K562 (cell line): ENCODE data around the gene MOK. TPM values are rescaled to one million over a fixed set of nuclear protein-coding genes. Genes with fewer than 3 reads are reported as not detected.

Experiments
- ATAC-seq: fragments of 200-7000 bp; cut with Tn5 transposase; 3 replicates; pipeline ENCODE4 v1.9.1; 2020; ENCODE audit warnings: moderate library complexity
- BruUV-seq: library from RNA; stranded (reverse); fragments of 400-500 nt; replicated peaks from 2 replicates; lab custom pipeline; 2021; lab: Mats Ljungman, UMichigan
- CTCF ChIA-PET: fragments of 300-600 bp; formaldehyde crosslinking; extraction: SDS; loops from one replicate; lab custom pipeline; 2021; ENCODE audit warnings: low intra/inter-chr PET ratio; lab: Yijun Ruan, JAX
- POLR2A ChIA-PET: fragments of 300-600, 350-650 bp; sonication (Branson Sonifier 250); formaldehyde crosslinking; extraction: SDS; loops from one replicate; lab custom pipeline; 2021; ENCODE audit warnings: antibody characterized with exemption, inconsistent platforms; lab: Yijun Ruan, JAX
- DNase-seq, 4 experiments: peaks; one replicate each; pipeline versions ENCODE4 v3.0.0 to v3.0.0-alpha.2; 2011 to 2018; ENCODE audit warnings: low spot score in 3 of 4, mixed read lengths in 3 of 4; ENCODE audit errors: extremely low read depth in 1 of 4
- FAIRE-seq: peaks from 2 replicates; lab custom pipeline; 2011; peaks lifted over from hg19 to GRCh38; lab: Jason Lieb, UNC
- H2AFZ ChIP-seq: 2 replicates; pipeline ENCODE4 v1.6.0; 2011; ENCODE audit warnings: low read depth, low read length, control low read depth, inconsistent platforms
- H3K27ac ChIP-seq: fragments of 200-600 bp; 3 replicates; pipeline ENCODE4 v1.8.0; 2011; ENCODE audit warnings: low read depth, mild to moderate bottlenecking, control low read depth, inconsistent platforms, low read length, moderate library complexity, mixed read lengths; ENCODE audit errors: extremely low read depth
- H3K27me3 ChIP-seq, 2 experiments: fragments of 300-600 bp in 1 of 2; 2 replicates in 1 of 2; 3 replicates in 1 of 2; pipeline versions ENCODE4 v1.6.0 to v1.8.0; 2011; ENCODE audit warnings: inconsistent platforms in 2 of 2, low read length in 2 of 2, mild to moderate bottlenecking in 1 of 2, mixed read lengths in 1 of 2, moderate library complexity in 1 of 2; ENCODE audit not compliant: control insufficient read depth in 2 of 2, insufficient read depth in 2 of 2
- H3K36me3 ChIP-seq: fragments of 300-600 bp; 3 replicates; pipeline ENCODE4 v1.8.0; 2011; ENCODE audit warnings: mild to moderate bottlenecking, low read length, inconsistent platforms; ENCODE audit not compliant: control insufficient read depth, insufficient read depth
- H3K4me1 ChIP-seq, 2 experiments: fragments of 200-600 bp in 1 of 2; replicated peaks in 1 of 2; 2 replicates in 1 of 2; 3 replicates in 1 of 2; pipeline versions ENCODE4 v1.5.1 to v1.8.0; 2011; ENCODE audit warnings: inconsistent platforms in 2 of 2, low read length in 2 of 2, mild to moderate bottlenecking in 1 of 2, mixed read lengths in 1 of 2, moderate library complexity in 1 of 2; ENCODE audit not compliant: control insufficient read depth in 2 of 2, insufficient read depth in 2 of 2
- H3K4me2 ChIP-seq: 2 replicates; pipeline ENCODE4 v1.6.1; 2011; ENCODE audit warnings: low read length, control low read depth, inconsistent platforms, mixed read lengths; ENCODE audit not compliant: insufficient read depth
- H3K4me3 ChIP-seq: fragments of 200-600 bp; sonication (generic), shearing (Covaris generic); 2 replicates; pipeline ENCODE4 v1.5.1; 2016; ENCODE audit warnings: control low read depth, inconsistent platforms
- H3K79me2 ChIP-seq: fragments of 200-600 bp; 3 replicates; pipeline ENCODE4 v1.8.0; 2011; ENCODE audit warnings: low read length, inconsistent platforms; ENCODE audit not compliant: control insufficient read depth, insufficient read depth
- H3K9ac ChIP-seq, 2 experiments: 2 replicates each; pipeline versions ENCODE4 v1.6.0 to v1.6.1; 2011; ENCODE audit warnings: low read depth in 2 of 2, low read length in 2 of 2, control low read depth in 1 of 2, inconsistent platforms in 1 of 2, mild to moderate bottlenecking in 1 of 2, mixed read lengths in 1 of 2; ENCODE audit not compliant: insufficient read depth in 1 of 2
- H3K9me1 ChIP-seq: one replicate; pipeline ENCODE4 v1.6.0; 2011; ENCODE audit warnings: inconsistent platforms, mild to moderate bottlenecking, low read length, moderate library complexity; ENCODE audit not compliant: control insufficient read depth, insufficient read depth
- H3K9me3 ChIP-seq: replicated peaks from 2 replicates; pipeline ENCODE4 v1.5.1; 2011; ENCODE audit warnings: low read depth, low read length, inconsistent platforms; ENCODE audit not compliant: control insufficient read depth, insufficient read depth
- H4K20me1 ChIP-seq: replicated peaks from 2 replicates; pipeline ENCODE4 v1.6.1; 2011; ENCODE audit warnings: low read length, inconsistent platforms, mixed read lengths; ENCODE audit not compliant: control insufficient read depth, insufficient read depth
- ATF1 ChIP-seq, 2 experiments: fragments of 450-650 bp in 1 of 2; IDR thresholded peaks; 2 replicates each; pipeline ENCODE4 v1.6.1; 2016; ENCODE audit warnings: missing compliant biosample characterization in 1 of 2, missing genetic modification characterization in 1 of 2
- CTCFL ChIP-seq: IDR thresholded peaks from 2 replicates; pipeline ENCODE4 v1.6.1; 2011; ENCODE audit warnings: borderline replicate concordance, low read depth, mild to moderate bottlenecking, moderate library complexity, low read length; ENCODE audit not compliant: insufficient read depth, poor library complexity, severe bottlenecking
- GATA2 ChIP-seq: sonication (generic); formaldehyde crosslinking; IDR thresholded peaks from 2 replicates; pipeline ENCODE4 v1.4.0; 2020; ENCODE audit warnings: mild to moderate bottlenecking, missing genetic modification reagents
- HNRNPH1 ChIP-seq: fragments of 200-400 bp; formaldehyde crosslinking; optimal IDR thresholded peaks from 2 replicates; pipeline ENCODE3; 2017; ENCODE audit warnings: low read depth, mild to moderate bottlenecking, low read length, moderate library complexity
- POLR2AphosphoS2 ChIP-seq: IDR thresholded peaks from 2 replicates; pipeline ENCODE4 v1.6.1; 2012; ENCODE audit warnings: low read length, improper control_type of control experiment
- POLR2G ChIP-seq: fragments of 200-400 bp; formaldehyde crosslinking; IDR thresholded peaks from 2 replicates; pipeline ENCODE4 v1.6.1; 2017; ENCODE audit warnings: low read depth, mild to moderate bottlenecking, antibody characterized with exemption, low read length, moderate library complexity
- USF2 ChIP-seq: sonication (generic); formaldehyde crosslinking; IDR thresholded peaks from 2 replicates; pipeline ENCODE4 v1.5.0; 2020; ENCODE audit warnings: missing genetic modification reagents
- WGBS: fragments of 100-300 bp; shearing (Covaris generic); methylation state at CpG from one replicate; pipeline ENCODE4 v1.1.6; 2016; ENCODE audit warnings: low coverage, mixed read lengths; ENCODE audit not compliant: insufficient coverage; ENCODE audit errors: missing lambda C conversion rate; 5-methylcytosine and 5-hydroxymethylcytosine counted together
- in situ Hi-C: fragments of 300-500 bp; cut with MboI; formaldehyde crosslinking; loops from 4 replicates; pipeline ENCODE4 v1.15.0; 2018; ENCODE audit warnings: inconsistent platforms, mixed read lengths
- intact Hi-C: fragments of 100-400 bp; cut with micrococcal nuclease; formaldehyde crosslinking; loops from 2 replicates; pipeline ENCODE4 v1.14.2; 2022
- polyA plus RNA-seq, 8 experiments: library from polyadenylated mRNA; depleted of rRNA in 4 of 8; stranded (reverse) in 5 of 8; unstranded in 3 of 8; fragments of >200 nt; fragmentation: Nextera tagmentation in 2 of 8; fragmentation: Illumina TruSeq in 1 of 8; extraction: Ambion mirVana in 2 of 8; extraction: Trizol in 1 of 8; gene quantifications; 2 replicates each; pipeline versions ENCODE4 v1.2.1 to v1.2.3, GENCODE V29; 2011 to 2014; ENCODE audit warnings: inconsistent platforms in 1 of 8, missing spikeins in 1 of 8
- total RNA-seq, 7 experiments: library from RNA; depleted of rRNA in 6 of 7; stranded (reverse); fragments of >200 nt in 6 of 7; fragmentation: Illumina TruSeq in 2 of 7; extraction: Trizol in 2 of 7; gene quantifications; 2 replicates each; pipeline versions ENCODE4 v1.2.1 to v1.2.3, GENCODE V29; 2011 to 2021; ENCODE audit warnings: low replicate concordance in 1 of 7
- TF ChIP-seq, protein P1 (sequence below), 2 experiments: fragments of 250-450 bp in 1 of 2; fragments of 450-650 bp in 1 of 2; sonication (Bioruptor Pico) in 1 of 2; IDR thresholded peaks; 2 replicates each; pipeline versions ENCODE4 v1.6.1 to v1.8.0; 2016 to 2021; ENCODE audit warnings: mild to moderate bottlenecking in 2 of 2, moderate library complexity in 2 of 2, missing compliant biosample characterization in 1 of 2, missing genetic modification characterization in 1 of 2
- TF ChIP-seq, protein P2 (sequence below): fragments of 450-650 bp; IDR thresholded peaks from 2 replicates; pipeline ENCODE4 v1.6.1; 2017; ENCODE audit warnings: antibody characterized with exemption, mild to moderate bottlenecking
- TF ChIP-seq, protein P3 (sequence below): fragments of 250-450 bp; sonication (Bioruptor Pico); IDR thresholded peaks from 2 replicates; pipeline ENCODE4 v1.9.0; 2021; ENCODE audit warnings: mild to moderate bottlenecking

Gene MOK
- total and polyA plus RNA-seq, 9 of the 15 experiments (the other 6 are each of a cell fraction or from before 2014, with no cell fraction given) = 1.3 to 8.4 (median 5.3) TPM

- H3K4me2 ChIP-seq = peak overlapping the region; percentile 84
- ChIA-PET POLR2A (no interaction called here), CTCF (interaction anchor here (0.8 to 2.3 kb wide), 4 partner anchors 79 to 268 kb away, joined by 3 to 15 read pairs (median 7); no protein-coding TSS in a partner anchor)
- H3K79me2 ChIP-seq = no peaks in the 10 kb centered on the region
- H4K20me1 ChIP-seq = no peaks in the 10 kb centered on the region
- intact Hi-C loops = loop anchor here (1.0 to 5.0 kb wide), 6 partner anchors 79 to 607 kb away; partner anchors contain the start of gene DYNC1H1
- peaks cover 21% of the 10 kb centered on the region in 2 experiments; a peak in 4 of 5 replicates for H3K4me1 ChIP-seq
- H3K9me1 ChIP-seq = no peaks in the 10 kb centered on the region
- BruUV-seq = no TSS peak
- no peaks in the 10 kb centered on the region for H3K27me3 ChIP-seq
- no peaks in the 10 kb centered on the region for H3K9me3 ChIP-seq
- peak overlapping the region; percentile 52 for H3K4me3 ChIP-seq
- 11% methylated on average over 31 of the region's 52 CpGs for WGBS
- H2AFZ ChIP-seq = peak overlapping the region; percentile 99
- DNase-seq (peak; percentile 67 to 85 (median 77)), FAIRE-seq (no peak), ATAC-seq (peak; percentile 77)
- peak overlapping the region; percentile 53 to 85 for H3K9ac ChIP-seq
- H3K27ac ChIP-seq = no peak overlapping the region; the same call in 2 of the 3 replicates
- no peaks in the 10 kb centered on the region for H3K36me3 ChIP-seq
- in situ Hi-C loops = loop anchor here (5.0 to 10.0 kb wide), 4 partner anchors 77 to 610 kb away; partner anchors contain the start of gene DYNC1H1
- TF ChIP-seq USF2 (peak; percentile 76), POLR2G (peak; percentile 57), HNRNPH1 (no peak), GATA2 (CRISPR knock-in tag) (no peak), ATF1 (CRISPR knock-in tag; IDR thresholded peaks at IDR 0.05) (no peak), ATF1 (tag; IDR thresholded peaks at IDR 0.05) (peak; percentile 60), CTCFL (peak; percentile 11), POLR2AphosphoS2 (no peak)
- TF ChIP-seq, protein P1, sequence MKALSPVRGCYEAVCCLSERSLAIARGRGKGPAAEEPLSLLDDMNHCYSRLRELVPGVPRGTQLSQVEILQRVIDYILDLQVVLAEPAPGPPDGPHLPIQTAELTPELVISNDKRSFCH (CRISPR knock-in tag; IDR thresholded peaks at IDR 0.05) = no peak
- TF ChIP-seq, protein P1 (tag; IDR thresholded peaks at IDR 0.05) = peak; percentile 51; the same call in 1 of the 2 replicates
- TF ChIP-seq, protein P2, sequence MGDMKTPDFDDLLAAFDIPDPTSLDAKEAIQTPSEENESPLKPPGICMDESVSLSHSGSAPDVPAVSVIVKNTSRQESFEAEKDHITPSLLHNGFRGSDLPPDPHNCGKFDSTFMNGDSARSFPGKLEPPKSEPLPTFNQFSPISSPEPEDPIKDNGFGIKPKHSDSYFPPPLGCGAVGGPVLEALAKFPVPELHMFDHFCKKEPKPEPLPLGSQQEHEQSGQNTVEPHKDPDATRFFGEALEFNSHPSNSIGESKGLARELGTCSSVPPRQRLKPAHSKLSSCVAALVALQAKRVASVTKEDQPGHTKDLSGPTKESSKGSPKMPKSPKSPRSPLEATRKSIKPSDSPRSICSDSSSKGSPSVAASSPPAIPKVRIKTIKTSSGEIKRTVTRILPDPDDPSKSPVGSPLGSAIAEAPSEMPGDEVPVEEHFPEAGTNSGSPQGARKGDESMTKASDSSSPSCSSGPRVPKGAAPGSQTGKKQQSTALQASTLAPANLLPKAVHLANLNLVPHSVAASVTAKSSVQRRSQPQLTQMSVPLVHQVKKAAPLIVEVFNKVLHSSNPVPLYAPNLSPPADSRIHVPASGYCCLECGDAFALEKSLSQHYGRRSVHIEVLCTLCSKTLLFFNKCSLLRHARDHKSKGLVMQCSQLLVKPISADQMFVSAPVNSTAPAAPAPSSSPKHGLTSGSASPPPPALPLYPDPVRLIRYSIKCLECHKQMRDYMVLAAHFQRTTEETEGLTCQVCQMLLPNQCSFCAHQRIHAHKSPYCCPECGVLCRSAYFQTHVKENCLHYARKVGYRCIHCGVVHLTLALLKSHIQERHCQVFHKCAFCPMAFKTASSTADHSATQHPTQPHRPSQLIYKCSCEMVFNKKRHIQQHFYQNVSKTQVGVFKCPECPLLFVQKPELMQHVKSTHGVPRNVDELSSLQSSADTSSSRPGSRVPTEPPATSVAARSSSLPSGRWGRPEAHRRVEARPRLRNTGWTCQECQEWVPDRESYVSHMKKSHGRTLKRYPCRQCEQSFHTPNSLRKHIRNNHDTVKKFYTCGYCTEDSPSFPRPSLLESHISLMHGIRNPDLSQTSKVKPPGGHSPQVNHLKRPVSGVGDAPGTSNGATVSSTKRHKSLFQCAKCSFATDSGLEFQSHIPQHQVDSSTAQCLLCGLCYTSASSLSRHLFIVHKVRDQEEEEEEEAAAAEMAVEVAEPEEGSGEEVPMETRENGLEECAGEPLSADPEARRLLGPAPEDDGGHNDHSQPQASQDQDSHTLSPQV = peak; percentile 81
- TF ChIP-seq, protein P3, sequence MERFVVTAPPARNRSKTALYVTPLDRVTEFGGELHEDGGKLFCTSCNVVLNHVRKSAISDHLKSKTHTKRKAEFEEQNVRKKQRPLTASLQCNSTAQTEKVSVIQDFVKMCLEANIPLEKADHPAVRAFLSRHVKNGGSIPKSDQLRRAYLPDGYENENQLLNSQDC = no peak
Observed at GRCh38 chr14:102314242-102315011, 9.5 kb upstream of the MOK start.
